PC-9 (cell line): ENCODE data around the gene AKTIP.

Experiments
- CTCF ChIP-seq: fragments of 200-600 bp; sonication (generic); conservative IDR thresholded peaks from 2 replicates; pipeline ENCODE4 v1.6.1; 2017; ENCODE audit warnings: mixed run types, antibody characterized with exemption, mild to moderate bottlenecking, moderate library complexity
- EZH2 ChIP-seq: fragments of 200-600 bp; sonication (generic); IDR thresholded peaks from 2 replicates; pipeline ENCODE4 v1.8.0; 2017; ENCODE audit warnings: antibody characterized with exemption, low read depth

GRCh38 chr16:53465606-53466280, 37.3 kb downstream of the AKTIP start:
- TF ChIP-seq CTCF (no peak), EZH2 (no peak)
